ENCODE data around the gene ADAP1. TPM values are rescaled to one million over a fixed set of nuclear protein-coding genes. Genes with fewer than 3 reads are reported as not detected.

Gene ADAP1
- total RNA-seq, 4 donors from 2014 or later, result 84.9 to 360 (median 169) TPM

- Histone ChIP-seq H3K27me3 (no peaks in the 10 kb centered on the region), H3K36me3 (no peaks in the 10 kb centered on the region), H3K4me3 (no peak overlapping the region), H3K9me3 (no peaks in the 10 kb centered on the region), H3K27ac (no peak overlapping the region), H3K4me1 (peaks cover 0 to 36% (median 12%) of the 10 kb centered on the region in 4 donors)
- TF ChIP-seq CTCF (IDR thresholded peaks at IDR 0.05) (no peak), EP300 (IDR thresholded peaks at IDR 0.05; ENCODE audit: low read depth) (no peak), POLR2AphosphoS5 (IDR thresholded peaks at IDR 0.05) (no peak), POLR2A (IDR thresholded peaks at IDR 0.05) (no peak)
- peak; percentile 40 for DNase-seq
- 63 to 84% methylated on average over 6 to 45 of the region's 49 CpGs for WGBS, 2 donors (ENCODE audit: low coverage in 1 of 2)
- in situ Hi-C loops (cut with MboI; ENCODE audit: low pct_ligation_motif_present in 1 of 4, low pct_unique_long_range_greater_than_20kb in 1 of 4, low sequenced_read_pairs in 3 of 4) (no loop called here), intact Hi-C loops (cut with DNase I; ENCODE audit: low total_unique reads) (no loop called here)
Measured at GRCh38 chr7:907158-907980, 47.1 kb downstream of the ADAP1 start.

GRCh38 chr7:906776-907157 lies 47.7 kb downstream of the ADAP1 start:
- Histone ChIP-seq H3K27me3 (no peaks in the 10 kb centered on the region), H3K9me3 (no peaks in the 10 kb centered on the region), H3K36me3 (no peaks in the 10 kb centered on the region), H3K27ac (no peak overlapping the region), H3K4me3 (no peak overlapping the region), H3K4me1 (peaks cover 0 to 32% (median 13%) of the 10 kb centered on the region in 4 donors)
- in situ Hi-C loops (cut with MboI; ENCODE audit: low pct_ligation_motif_present in 1 of 4, low pct_unique_long_range_greater_than_20kb in 1 of 4, low sequenced_read_pairs in 3 of 4) (no loop called here), intact Hi-C loops (cut with DNase I; ENCODE audit: low total_unique reads) (no loop called here)
- no peak for TF ChIP-seq CTCF (IDR thresholded peaks at IDR 0.05)
- TF ChIP-seq POLR2A (IDR thresholded peaks at IDR 0.05), result no peak
- no peak for TF ChIP-seq POLR2AphosphoS5 (IDR thresholded peaks at IDR 0.05)
- TF ChIP-seq EP300 (IDR thresholded peaks at IDR 0.05; ENCODE audit: low read depth), result no peak
- DNase-seq, result no peak
- 85% methylated on average over 5 of the region's 10 CpGs; no CpG with 5 or more reads in 1 of the 2 donors for WGBS, 2 donors (ENCODE audit: low coverage in 1 of 2)

GRCh38 chr7:904847-905246 lies 49.6 kb downstream of the ADAP1 start:
- no peak for DNase-seq
- Histone ChIP-seq H3K9me3 (no peaks in the 10 kb centered on the region), H3K4me3 (no peak overlapping the region), H3K4me1 (peaks cover 5 to 29% (median 16%) of the 10 kb centered on the region in 4 donors), H3K27ac (peak overlapping the region in 1 of 4 donors; percentile 17), H3K27me3 (no peaks in the 10 kb centered on the region), H3K36me3 (no peaks in the 10 kb centered on the region)
- in situ Hi-C loops (cut with MboI; ENCODE audit: low pct_ligation_motif_present in 1 of 4, low pct_unique_long_range_greater_than_20kb in 1 of 4, low sequenced_read_pairs in 3 of 4) (no loop called here), intact Hi-C loops (cut with DNase I; ENCODE audit: low total_unique reads) (no loop called here)
- TF ChIP-seq POLR2AphosphoS5 (IDR thresholded peaks at IDR 0.05) (no peak), EP300 (IDR thresholded peaks at IDR 0.05; ENCODE audit: low read depth) (no peak)
- WGBS, 2 donors (ENCODE audit: low coverage in 1 of 2), result 80 to 83% methylated on average over 8 to 17 of the region's 20 CpGs

GRCh38 chr7:903921-904755 lies 50.3 kb downstream of the ADAP1 start:
- WGBS, 2 donors (ENCODE audit: low coverage in 1 of 2), result 90% methylated on average over 4 to 33 of the region's 37 CpGs
- in situ Hi-C loops (cut with MboI; ENCODE audit: low pct_ligation_motif_present in 1 of 4, low pct_unique_long_range_greater_than_20kb in 1 of 4, low sequenced_read_pairs in 3 of 4), result no loop called here

More at GRCh38 chr7:903921-904755, 50.3 kb downstream of the ADAP1 start:
- DNase-seq, result no peak
- no peaks in the 10 kb centered on the region for H3K27me3 ChIP-seq
- H3K9me3 ChIP-seq, result no peaks in the 10 kb centered on the region
- intact Hi-C loops (cut with DNase I; ENCODE audit: low total_unique reads), result no loop called here
- peak overlapping the region in 1 of 4 donors; percentile 17 for H3K27ac ChIP-seq
- no peak overlapping the region for H3K4me3 ChIP-seq
- H3K36me3 ChIP-seq, result no peaks in the 10 kb centered on the region
- TF ChIP-seq POLR2A (IDR thresholded peaks at IDR 0.05), result no peak
- TF ChIP-seq EP300 (IDR thresholded peaks at IDR 0.05; ENCODE audit: low read depth), result no peak
- TF ChIP-seq POLR2AphosphoS5 (IDR thresholded peaks at IDR 0.05), result no peak
- no peak for TF ChIP-seq CTCF (IDR thresholded peaks at IDR 0.05)
- H3K4me1 ChIP-seq, result peaks cover 5 to 22% (median 11%) of the 10 kb centered on the region in 4 donors

All from transverse colon (tissue), 4 donors.